Sigmoid colon (tissue), 7 donors: ENCODE data around the gene STEAP3. TPM values are rescaled to one million over a fixed set of nuclear protein-coding genes. Genes with fewer than 3 reads are reported as not detected.

Experiments used
- DNase-seq: peaks from one replicate; pipeline ENCODE4 v3.0.0-alpha.2; 2019
- H3K27ac ChIP-seq, 4 donors: fragments of 200-600 bp; sonication (generic); one replicate each; pipeline ENCODE4 v1.5.1; 2016 to 2019; ENCODE audit warnings: mild to moderate bottlenecking in 1 of 4
- H3K27me3 ChIP-seq, 3 donors: fragments of 200-600 bp; sonication (generic); one replicate each; pipeline ENCODE4 v1.5.1; 2019; ENCODE audit warnings: mild to moderate bottlenecking in 1 of 3
- H3K36me3 ChIP-seq, 4 donors: fragments of 200-600 bp; sonication (generic); one replicate each; pipeline ENCODE4 v1.5.1; 2016 to 2019
- H3K4me1 ChIP-seq, 4 donors: fragments of 200-600 bp; sonication (generic); one replicate each; pipeline ENCODE4 v1.5.1; 2017 to 2019
- H3K4me3 ChIP-seq, 4 donors: fragments of 200-600 bp; sonication (generic); one replicate each; pipeline ENCODE4 v1.5.1; 2017 to 2019; ENCODE audit warnings: mild to moderate bottlenecking in 2 of 4, moderate library complexity in 1 of 4
- H3K9me3 ChIP-seq, 4 donors: fragments of 200-600 bp in 3 of 4; sonication (generic) in 3 of 4; one replicate each; pipeline versions ENCODE4 v1.5.1 to v1.6.1; 2013 to 2019
- EP300 ChIP-seq, 4 donors: sonication (generic); formaldehyde crosslinking; IDR thresholded peaks; one replicate each; pipeline ENCODE4 v1.6.1; 2017; ENCODE audit warnings: antibody characterized with exemption in 4 of 4
- POLR2A ChIP-seq, 2 donors: fragments of 450-650 bp; IDR thresholded peaks; one replicate each; pipeline ENCODE4 v1.6.1; 2016; ENCODE audit warnings: antibody characterized with exemption in 2 of 2, mild to moderate bottlenecking in 2 of 2, moderate library complexity in 2 of 2
- POLR2AphosphoS5 ChIP-seq, 4 donors: sonication (generic); formaldehyde crosslinking; IDR thresholded peaks; one replicate each; pipeline ENCODE4 v1.6.1; 2017; ENCODE audit warnings: antibody characterized with exemption in 4 of 4
- WGBS, 2 donors: extraction: QIAGEN DNeasy Blood & Tissue Kit; methylation state at CpG; one replicate each; pipeline ENCODE4 v1.1.7; 2013; 5-methylcytosine and 5-hydroxymethylcytosine counted together
- intact Hi-C: fragments of 100-400 bp; cut with DNase I; formaldehyde crosslinking; loops from one replicate; pipeline ENCODE4 v1.15.1; 2023
- polyA plus RNA-seq, 3 donors: library from polyadenylated mRNA; stranded (reverse); fragments of 200-250 nt; gene quantifications; one replicate each; pipeline ENCODE4 v1.2.3, GENCODE V29; 2013
- total RNA-seq, 4 donors: library from RNA; depleted of rRNA; stranded (reverse); fragments of >200 nt; gene quantifications; one replicate each; pipeline ENCODE4 v1.1.0, GENCODE V29; 2016
- TF ChIP-seq, protein P1 (sequence below), 4 experiments: fragments of 450-650 bp in 3 of 4; fragments of 200-600 bp in 1 of 4; IDR thresholded peaks; one replicate each; pipeline ENCODE4 v1.5.1; 2016 to 2019; ENCODE audit warnings: antibody characterized with exemption in 4 of 4, mild to moderate bottlenecking in 3 of 4, moderate library complexity in 2 of 4
- donor health status: healthy with polysubstance abuse.
- donor health status: Bipolar disorder and iron deficiency.
- donor health status: healthy.

The STEAP3 gene
- total and polyA plus RNA-seq, 7 donors = 1.4 to 16.4 (median 2.8) TPM

DNA sequence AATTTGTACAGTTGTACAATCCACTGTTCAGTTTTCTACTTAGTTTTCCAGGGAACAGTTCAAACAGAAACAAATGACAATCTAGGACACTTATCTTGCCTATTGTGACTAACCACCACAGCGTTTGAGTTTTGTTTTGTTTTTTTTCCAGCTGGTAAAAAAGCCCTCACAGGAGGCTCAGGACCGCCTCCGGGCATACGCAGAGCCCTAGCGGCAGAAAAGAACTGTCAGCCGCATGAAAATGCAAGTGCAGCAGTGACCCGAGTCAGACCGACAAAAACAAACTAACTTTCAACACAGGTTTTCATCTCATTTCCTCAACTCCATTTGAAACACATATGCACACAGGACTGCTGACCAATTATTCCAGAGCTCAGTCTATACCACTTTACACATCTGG is 68.6 kb downstream of the STEAP3 start:
- peaks cover 0 to 4% (median 0%) of the 10 kb centered on the region in 4 donors for H3K36me3 ChIP-seq
- peaks cover 0 to 24% (median 15%) of the 10 kb centered on the region in 4 donors for H3K4me1 ChIP-seq
- no peaks in the 10 kb centered on the region for H3K27me3 ChIP-seq
- intact Hi-C loops = no loop called here
- no peak for TF ChIP-seq POLR2AphosphoS5 (IDR thresholded peaks at IDR 0.05)
- TF ChIP-seq, protein P1, sequence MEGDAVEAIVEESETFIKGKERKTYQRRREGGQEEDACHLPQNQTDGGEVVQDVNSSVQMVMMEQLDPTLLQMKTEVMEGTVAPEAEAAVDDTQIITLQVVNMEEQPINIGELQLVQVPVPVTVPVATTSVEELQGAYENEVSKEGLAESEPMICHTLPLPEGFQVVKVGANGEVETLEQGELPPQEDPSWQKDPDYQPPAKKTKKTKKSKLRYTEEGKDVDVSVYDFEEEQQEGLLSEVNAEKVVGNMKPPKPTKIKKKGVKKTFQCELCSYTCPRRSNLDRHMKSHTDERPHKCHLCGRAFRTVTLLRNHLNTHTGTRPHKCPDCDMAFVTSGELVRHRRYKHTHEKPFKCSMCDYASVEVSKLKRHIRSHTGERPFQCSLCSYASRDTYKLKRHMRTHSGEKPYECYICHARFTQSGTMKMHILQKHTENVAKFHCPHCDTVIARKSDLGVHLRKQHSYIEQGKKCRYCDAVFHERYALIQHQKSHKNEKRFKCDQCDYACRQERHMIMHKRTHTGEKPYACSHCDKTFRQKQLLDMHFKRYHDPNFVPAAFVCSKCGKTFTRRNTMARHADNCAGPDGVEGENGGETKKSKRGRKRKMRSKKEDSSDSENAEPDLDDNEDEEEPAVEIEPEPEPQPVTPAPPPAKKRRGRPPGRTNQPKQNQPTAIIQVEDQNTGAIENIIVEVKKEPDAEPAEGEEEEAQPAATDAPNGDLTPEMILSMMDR (IDR thresholded peaks at IDR 0.05) = no peak
- TF ChIP-seq POLR2A (IDR thresholded peaks at IDR 0.05) = no peak
- TF ChIP-seq EP300 (IDR thresholded peaks at IDR 0.05) = no peak
- DNase-seq = no peak
- H3K9me3 ChIP-seq = no peaks in the 10 kb centered on the region
- no peak overlapping the region for H3K27ac ChIP-seq
- no peak overlapping the region for H3K4me3 ChIP-seq
- 61 to 83% methylated on average over 8 of the region's 8 CpGs for WGBS, 2 donors

DNA sequence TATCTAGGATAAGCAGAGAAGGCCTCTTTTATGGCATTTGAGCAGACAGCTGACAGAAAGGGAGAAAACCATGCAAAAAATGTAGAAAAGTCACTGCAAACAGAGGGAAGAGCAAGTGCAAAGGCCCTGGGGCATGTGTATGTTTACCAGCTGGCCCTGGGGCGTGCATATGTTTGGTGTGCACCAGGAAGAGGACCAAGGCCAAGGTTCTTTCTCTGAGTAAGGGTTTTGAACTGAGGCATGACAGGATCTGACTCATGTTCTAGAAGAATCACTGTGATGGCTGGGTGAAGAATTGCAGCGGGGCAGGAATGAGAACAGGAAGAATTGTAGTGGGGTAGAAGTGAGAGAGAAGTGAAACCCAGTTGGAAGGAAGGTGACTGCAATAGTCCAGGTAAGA is 69.6 kb downstream of the STEAP3 start:
- no peak for DNase-seq
- TF ChIP-seq, protein P1 (IDR thresholded peaks at IDR 0.05) = no peak
- TF ChIP-seq POLR2AphosphoS5 (IDR thresholded peaks at IDR 0.05) = no peak
- no peak for TF ChIP-seq POLR2A (IDR thresholded peaks at IDR 0.05)
- TF ChIP-seq EP300 (IDR thresholded peaks at IDR 0.05) = no peak
- H3K4me1 ChIP-seq = peaks cover 0 to 23% (median 15%) of the 10 kb centered on the region in 4 donors
- H3K9me3 ChIP-seq = no peaks in the 10 kb centered on the region
- intact Hi-C loops = no loop called here
- no peaks in the 10 kb centered on the region for H3K27me3 ChIP-seq
- peaks cover 0 to 4% (median 0%) of the 10 kb centered on the region in 4 donors for H3K36me3 ChIP-seq
- no peak overlapping the region for H3K4me3 ChIP-seq
- 82 to 98% methylated on average over 2 of the region's 2 CpGs for WGBS, 2 donors
- no peak overlapping the region for H3K27ac ChIP-seq

DNA sequence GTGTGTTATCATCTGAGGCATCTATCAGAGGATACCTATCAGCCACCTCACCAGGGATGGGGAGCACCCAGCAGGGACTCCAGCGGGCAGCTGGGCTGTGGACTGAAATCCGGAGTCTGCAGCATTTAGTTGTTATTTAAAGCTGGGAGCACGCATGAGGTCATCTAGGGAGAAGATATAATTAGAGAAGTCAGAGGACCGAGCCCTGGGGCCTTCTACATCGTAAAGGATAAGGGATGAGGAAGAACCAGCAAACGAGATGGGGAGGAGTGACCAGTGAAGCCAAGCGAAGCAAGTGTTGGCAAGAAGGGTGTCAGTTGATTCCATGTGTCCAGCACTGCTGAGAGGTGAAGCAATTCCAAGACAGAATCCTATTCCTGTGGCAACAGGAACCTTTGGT is 70.3 kb downstream of the STEAP3 start:
- 77 to 81% methylated on average over 7 of the region's 7 CpGs for WGBS, 2 donors
- Histone ChIP-seq H3K4me1 (peaks cover 0 to 16% (median 9%) of the 10 kb centered on the region in 4 donors), H3K27ac (no peak overlapping the region), H3K4me3 (no peak overlapping the region), H3K9me3 (no peaks in the 10 kb centered on the region), H3K27me3 (no peaks in the 10 kb centered on the region), H3K36me3 (peaks cover 0 to 4% (median 0%) of the 10 kb centered on the region in 4 donors)
- intact Hi-C loops = no loop called here
- TF ChIP-seq POLR2A (IDR thresholded peaks at IDR 0.05) (no peak), EP300 (IDR thresholded peaks at IDR 0.05) (no peak), POLR2AphosphoS5 (IDR thresholded peaks at IDR 0.05) (no peak)
- TF ChIP-seq, protein P1 (IDR thresholded peaks at IDR 0.05) = no peak
- DNase-seq = no peak

DNA sequence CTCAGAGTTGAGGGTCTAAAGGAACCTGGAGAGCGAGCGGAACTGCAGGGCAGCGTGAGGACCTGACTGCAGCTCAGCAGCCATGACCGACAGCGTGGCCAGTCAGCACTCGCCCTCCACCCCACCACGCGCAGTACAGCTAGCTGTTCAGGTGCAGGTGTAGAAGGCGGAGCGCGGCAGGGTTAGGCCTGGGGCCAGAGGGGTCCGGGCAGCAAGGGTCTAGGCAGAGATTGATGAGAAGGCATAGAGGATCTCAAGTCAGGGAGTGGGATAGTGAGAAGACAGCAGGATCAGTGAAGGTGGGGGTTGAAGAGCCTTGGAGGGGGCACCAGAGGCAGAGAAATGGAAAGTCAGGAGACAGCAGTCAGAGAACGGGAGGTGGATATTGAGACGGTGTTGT is 71.0 kb downstream of the STEAP3 start:
- Histone ChIP-seq H3K4me1 (peaks cover 0 to 8% (median 2%) of the 10 kb centered on the region in 4 donors), H3K36me3 (peaks cover 0 to 4% (median 0%) of the 10 kb centered on the region in 4 donors), H3K9me3 (no peaks in the 10 kb centered on the region), H3K4me3 (no peak overlapping the region), H3K27me3 (no peaks in the 10 kb centered on the region), H3K27ac (no peak overlapping the region)
- WGBS, 2 donors = 89 to 93% methylated on average over 14 of the region's 14 CpGs
- intact Hi-C loops = no loop called here
- TF ChIP-seq, protein P1 (IDR thresholded peaks at IDR 0.05) = no peak
- TF ChIP-seq EP300 (IDR thresholded peaks at IDR 0.05) (no peak), POLR2AphosphoS5 (IDR thresholded peaks at IDR 0.05) (no peak), POLR2A (IDR thresholded peaks at IDR 0.05) (no peak)
- DNase-seq = no peak
